Measurements from ENCODE around the gene SCUBE2.

- TF ChIP-seq, protein P1, sequence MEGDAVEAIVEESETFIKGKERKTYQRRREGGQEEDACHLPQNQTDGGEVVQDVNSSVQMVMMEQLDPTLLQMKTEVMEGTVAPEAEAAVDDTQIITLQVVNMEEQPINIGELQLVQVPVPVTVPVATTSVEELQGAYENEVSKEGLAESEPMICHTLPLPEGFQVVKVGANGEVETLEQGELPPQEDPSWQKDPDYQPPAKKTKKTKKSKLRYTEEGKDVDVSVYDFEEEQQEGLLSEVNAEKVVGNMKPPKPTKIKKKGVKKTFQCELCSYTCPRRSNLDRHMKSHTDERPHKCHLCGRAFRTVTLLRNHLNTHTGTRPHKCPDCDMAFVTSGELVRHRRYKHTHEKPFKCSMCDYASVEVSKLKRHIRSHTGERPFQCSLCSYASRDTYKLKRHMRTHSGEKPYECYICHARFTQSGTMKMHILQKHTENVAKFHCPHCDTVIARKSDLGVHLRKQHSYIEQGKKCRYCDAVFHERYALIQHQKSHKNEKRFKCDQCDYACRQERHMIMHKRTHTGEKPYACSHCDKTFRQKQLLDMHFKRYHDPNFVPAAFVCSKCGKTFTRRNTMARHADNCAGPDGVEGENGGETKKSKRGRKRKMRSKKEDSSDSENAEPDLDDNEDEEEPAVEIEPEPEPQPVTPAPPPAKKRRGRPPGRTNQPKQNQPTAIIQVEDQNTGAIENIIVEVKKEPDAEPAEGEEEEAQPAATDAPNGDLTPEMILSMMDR (IDR thresholded peaks at IDR 0.05 in 4 of 5, conservative IDR thresholded peaks at IDR 0.05 in 1 of 5): no peak
- no peak for TF ChIP-seq POLR2A (IDR thresholded peaks at IDR 0.05)
These were observed 1.7 kb upstream of the SCUBE2 start for GRCh38 chr11:9092853-9093778.
